ENCODE results near the gene ABCA9. TPM values are rescaled to one million over a fixed set of nuclear protein-coding genes. Genes with fewer than 3 reads are reported as not detected.

ABCA9 gene
- total and polyA plus RNA-seq, 2 experiments from 2014 or later, result not detected

GRCh38 chr17:69093995-69094394, 33.3 kb upstream of the ABCA9 start (continued):
- TF ChIP-seq ETS1 (IDR thresholded peaks at IDR 0.05) (no peak), JUNB (IDR thresholded peaks at IDR 0.05; ENCODE audit: unreplicated experiment) (no peak), EZH2 (IDR thresholded peaks at IDR 0.05; ENCODE audit: low read depth, unreplicated experiment) (no peak), ZNF331 (CRISPR knock-in tag; IDR thresholded peaks at IDR 0.05; ENCODE audit: low read depth) (no peak), NANOG (IDR thresholded peaks at IDR 0.05; ENCODE audit: borderline replicate concordance) (no peak), CREB1 (CRISPR knock-in tag; IDR thresholded peaks at IDR 0.05; ENCODE audit: low read depth) (no peak), POLR2AphosphoS5 (IDR thresholded peaks at IDR 0.05; ENCODE audit: low read depth) (no peak), ZNF114 (CRISPR knock-in tag; IDR thresholded peaks at IDR 0.05) (no peak)

- Histone ChIP-seq H4K20me1 (replicated peaks; ENCODE audit: insufficient read depth) (no peaks in the 10 kb centered on the region), H3K79me2 (replicated peaks; ENCODE audit: insufficient read depth) (no peaks in the 10 kb centered on the region), H3F3A (replicated peaks; ENCODE audit: low read depth) (no peaks in the 10 kb centered on the region), H3K27ac (ENCODE audit: low read depth) (no peak overlapping the region), H3K27me3 (ENCODE audit: insufficient read depth) (no peaks in the 10 kb centered on the region), H3K36me3 (ENCODE audit: insufficient read depth) (no peaks in the 10 kb centered on the region), H3K9me2 (ENCODE audit: insufficient read depth) (no peaks in the 10 kb centered on the region), H3K4me2 (no peak overlapping the region), H3K4me3 (no peak overlapping the region), H3K4me1 (ENCODE audit: insufficient read depth) (no peaks in the 10 kb centered on the region), H2AFZ (peak overlapping the region; percentile 15; the same call in 1 of the 2 replicates)
- Mint-ChIP-seq H3K4me1 (no peaks in the 10 kb centered on the region; the same call in 2 of the 3 replicates), H3K27ac (no peak overlapping the region), H3K36me3 (ENCODE audit: low read depth) (no peaks in the 10 kb centered on the region), H3K9me3 (no peaks in the 10 kb centered on the region), H3K4me3 (no peak overlapping the region), H3K27me3 (ENCODE audit: insufficient read depth, low read depth, poor library complexity) (no peaks in the 10 kb centered on the region)
- ATAC-seq, result no peak
- no peak for DNase-seq (ENCODE audit: low spot score)
- no peak for TF ChIP-seq EZH2phosphoT487 (IDR thresholded peaks at IDR 0.05; ENCODE audit: unreplicated experiment)
- TF ChIP-seq STAT1 (IDR thresholded peaks at IDR 0.05; ENCODE audit: unreplicated experiment), result no peak
- no peak for TF ChIP-seq ZNF331 (CRISPR knock-in tag; IDR thresholded peaks at IDR 0.05; ENCODE audit: low read depth)
- TF ChIP-seq REST (IDR thresholded peaks at IDR 0.05; ENCODE audit: unreplicated experiment), result no peak
- TF ChIP-seq POLR2AphosphoS5 (IDR thresholded peaks at IDR 0.05; ENCODE audit: low read depth), result no peak
- TF ChIP-seq ZNF114 (CRISPR knock-in tag; IDR thresholded peaks at IDR 0.05), result no peak
- TF ChIP-seq CREB1 (CRISPR knock-in tag; IDR thresholded peaks at IDR 0.05; ENCODE audit: low read depth), result no peak
- TF ChIP-seq CTCF (conservative IDR thresholded peaks at IDR 0.05; ENCODE audit: low read depth in 2 of 2), result no peak
- TF ChIP-seq EZH2 (IDR thresholded peaks at IDR 0.05; ENCODE audit: low read depth, unreplicated experiment), result no peak
- no peak for TF ChIP-seq ZNF462 (CRISPR knock-in tag; IDR thresholded peaks at IDR 0.05)
Observed at GRCh38 chr17:69093279-69093789, 32.6 kb upstream of the ABCA9 start.
